ENCODE data around the gene BUD31.
"Not testable (repeated sequence)": the region's sequence is repeated elsewhere in the genome, so short reads cannot be mapped to it uniquely, and the experiment has no call there.

The BUD31 gene

GRCh38 chr7:99428972-99429566, 20.3 kb downstream of the BUD31 start:
- Histone ChIP-seq H3K4me2 (ENCODE audit: low read length) (no peak overlapping the region), H3K27me3 (ENCODE audit: control insufficient read depth, low read length) (no peaks in the 10 kb centered on the region), H3K4me1 (ENCODE audit: control insufficient read depth, low read length) (no peaks in the 10 kb centered on the region), H3K9me3 (ENCODE audit: control insufficient read depth, insufficient read depth, low read length) (no peaks in the 10 kb centered on the region), H3K36me3 (ENCODE audit: control insufficient read depth, low read length) (peaks cover 63% of the 10 kb centered on the region), H3K9me2 (replicated peaks; ENCODE audit: control insufficient read depth, low read length) (no peaks in the 10 kb centered on the region), H3K27ac (ENCODE audit: low read depth, low read length) (no peak overlapping the region), H4K20me1 (ENCODE audit: control insufficient read depth, insufficient read depth, low read depth, low read length) (0 out of 2 replicates have a peak, but pooled peaks cover 3% of the 10 kb centered on the region), H3K4me3 (ENCODE audit: low read length) (no peak overlapping the region), H3K79me2 (ENCODE audit: control insufficient read depth, low read length) (no peaks in the 10 kb centered on the region), H3F3A (ENCODE audit: control insufficient read depth, insufficient read depth) (no peaks in the 10 kb centered on the region)
- TF ChIP-seq EZH2phosphoT487 (IDR thresholded peaks at IDR 0.05; ENCODE audit: borderline replicate concordance, low read length) (no peak), CTCF (IDR thresholded peaks at IDR 0.05; ENCODE audit: low read depth, low read length, poor library complexity, severe bottlenecking) (no peak)

- Histone ChIP-seq H3K4me1 (ENCODE audit: control insufficient read depth, low read length) (no peaks in the 10 kb centered on the region), H3K4me3 (ENCODE audit: low read length) (no peak overlapping the region), H4K20me1 (ENCODE audit: control insufficient read depth, insufficient read depth, low read depth, low read length) (0 out of 2 replicates have a peak, but pooled peaks cover 3% of the 10 kb centered on the region), H3K36me3 (ENCODE audit: control insufficient read depth, low read length) (peaks cover 63% of the 10 kb centered on the region), H3K27ac (ENCODE audit: low read depth, low read length) (no peak overlapping the region), H3K4me2 (ENCODE audit: low read length) (no peak overlapping the region), H3K79me2 (ENCODE audit: control insufficient read depth, low read length) (0 out of 2 replicates have a peak, but pooled peaks cover 2% of the 10 kb centered on the region), H3K27me3 (ENCODE audit: control insufficient read depth, low read length) (no peaks in the 10 kb centered on the region), H3F3A (ENCODE audit: control insufficient read depth, insufficient read depth) (no peaks in the 10 kb centered on the region), H3K9me3 (ENCODE audit: control insufficient read depth, insufficient read depth, low read length) (no peaks in the 10 kb centered on the region), H3K9me2 (replicated peaks; ENCODE audit: control insufficient read depth, low read length) (no peaks in the 10 kb centered on the region)
- TF ChIP-seq CTCF (IDR thresholded peaks at IDR 0.05; ENCODE audit: low read depth, low read length, poor library complexity, severe bottlenecking) (no peak), EZH2phosphoT487 (IDR thresholded peaks at IDR 0.05; ENCODE audit: borderline replicate concordance, low read length) (no peak)
Observed at GRCh38 chr7:99429756-99430155, 21.0 kb downstream of the BUD31 start.

GRCh38 chr7:99431756-99432540, 23.2 kb downstream of the BUD31 start:
- not testable (repeated sequence) for H3K27ac ChIP-seq (ENCODE audit: low read depth, low read length); H3K9me3 ChIP-seq (ENCODE audit: control insufficient read depth, insufficient read depth, low read length); H3K4me3 ChIP-seq (ENCODE audit: low read length)

GRCh38 chr7:99433158-99433557, 24.4 kb downstream of the BUD31 start:
- Histone ChIP-seq H3K4me3 (ENCODE audit: low read length) (no peak overlapping the region), H4K20me1 (ENCODE audit: control insufficient read depth, insufficient read depth, low read depth, low read length) (0 out of 2 replicates have a peak, but pooled peaks cover 3% of the 10 kb centered on the region), H3K79me2 (ENCODE audit: control insufficient read depth, low read length) (peaks cover 28% of the 10 kb centered on the region), H3K9me3 (ENCODE audit: control insufficient read depth, insufficient read depth, low read length) (no peaks in the 10 kb centered on the region), H3K4me2 (ENCODE audit: low read length) (no peak overlapping the region), H3K36me3 (ENCODE audit: control insufficient read depth, low read length) (peaks cover 65% of the 10 kb centered on the region), H3K27ac (ENCODE audit: low read depth, low read length) (no peak overlapping the region), H3K4me1 (ENCODE audit: control insufficient read depth, low read length) (peaks cover 9% of the 10 kb centered on the region), H3F3A (ENCODE audit: control insufficient read depth, insufficient read depth) (no peaks in the 10 kb centered on the region), H3K9me2 (replicated peaks; ENCODE audit: control insufficient read depth, low read length) (no peaks in the 10 kb centered on the region), H3K27me3 (ENCODE audit: control insufficient read depth, low read length) (no peaks in the 10 kb centered on the region)
- TF ChIP-seq CTCF (IDR thresholded peaks at IDR 0.05; ENCODE audit: low read depth, low read length, poor library complexity, severe bottlenecking) (no peak), EZH2phosphoT487 (IDR thresholded peaks at IDR 0.05; ENCODE audit: borderline replicate concordance, low read length) (no peak)

More at GRCh38 chr7:99431756-99432540, 23.2 kb downstream of the BUD31 start:
- Histone ChIP-seq H3K36me3 (ENCODE audit: control insufficient read depth, low read length) (peaks cover 59% of the 10 kb centered on the region), H3K79me2 (ENCODE audit: control insufficient read depth, low read length) (peaks cover 16% of the 10 kb centered on the region)
- not testable (repeated sequence) for H4K20me1 ChIP-seq (ENCODE audit: control insufficient read depth, insufficient read depth, low read depth, low read length); H3K9me2 ChIP-seq (replicated peaks; ENCODE audit: control insufficient read depth, low read length); H3F3A ChIP-seq (ENCODE audit: control insufficient read depth, insufficient read depth); H3K27me3 ChIP-seq (ENCODE audit: control insufficient read depth, low read length); H3K4me2 ChIP-seq (ENCODE audit: low read length); H3K4me1 ChIP-seq (ENCODE audit: control insufficient read depth, low read length)
